ENCODE data around the gene CELF5.
"Not testable (repeated sequence)": the region's sequence is repeated elsewhere in the genome, so short reads cannot be mapped to it uniquely, and the experiment has no call there.

Gene CELF5

GRCh38 chr19:3208317-3209207 lies 15.9 kb upstream of the CELF5 start:
- no peak for DNase-seq

GRCh38 chr19:3210347-3211017 lies 14.0 kb upstream of the CELF5 start:
- no peak for DNase-seq

GRCh38 chr19:3211191-3211590 lies 13.3 kb upstream of the CELF5 start:
- no peak for DNase-seq

DNA sequence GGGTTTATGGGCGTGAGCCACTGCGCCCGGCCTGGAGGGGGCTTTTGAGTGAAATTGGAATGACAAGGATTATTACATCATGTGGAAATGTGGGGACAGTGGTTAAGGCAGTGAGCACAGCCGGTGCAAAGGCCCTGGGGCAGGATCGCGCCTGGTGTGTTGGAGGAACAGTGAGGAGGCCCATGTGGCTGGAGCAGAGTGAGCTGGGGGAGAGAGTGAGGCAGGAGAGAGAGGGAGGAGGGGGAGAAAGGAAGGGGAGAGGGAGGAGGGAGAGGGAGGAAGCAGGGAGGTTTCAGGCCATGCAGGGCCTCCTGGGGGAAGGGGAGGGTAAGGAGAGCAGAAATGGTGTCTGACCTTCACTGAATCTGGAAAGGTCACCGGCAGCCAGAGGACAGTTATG lies 11.3 kb upstream of the CELF5 start:
- no peak for DNase-seq

DNA sequence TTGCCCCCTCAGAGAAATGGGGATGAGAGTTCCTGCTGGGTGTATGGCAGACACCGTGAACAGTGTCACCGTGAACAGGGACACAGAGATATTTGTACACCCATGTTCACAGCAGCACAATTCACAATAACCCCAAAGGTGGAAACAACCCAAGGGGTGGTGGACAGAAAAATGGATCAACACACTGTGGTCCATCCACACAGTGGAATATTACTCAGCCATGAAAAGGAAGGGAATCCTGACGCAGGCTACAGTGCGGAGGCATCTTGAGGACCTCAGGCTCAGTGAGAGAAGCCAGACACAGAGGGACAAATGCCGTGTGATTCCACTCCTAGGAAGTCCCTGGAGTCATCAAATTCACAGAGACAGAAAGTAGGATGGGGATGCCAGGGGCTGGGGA lies 7.6 kb upstream of the CELF5 start:
- no peak for DNase-seq

DNA sequence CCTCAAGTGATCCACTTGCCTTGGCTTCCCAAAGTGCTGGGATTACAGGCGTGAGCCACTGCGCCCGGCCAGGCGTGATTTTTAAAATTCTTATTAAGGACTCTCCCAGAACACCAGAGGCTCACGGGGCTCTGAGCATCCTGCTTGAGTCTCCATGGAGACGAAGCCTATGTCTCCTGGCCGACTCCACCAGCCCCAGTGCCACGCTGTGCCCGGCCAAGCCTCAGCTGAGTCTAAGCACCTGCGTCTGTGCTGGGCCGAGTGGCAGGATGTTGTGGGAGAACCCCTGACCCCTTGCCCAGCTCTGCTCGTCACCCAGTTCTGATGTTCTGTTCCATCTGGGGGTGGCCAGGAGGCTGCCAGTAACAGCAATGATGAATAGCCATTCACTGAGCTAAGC lies 3.9 kb upstream of the CELF5 start:
- DNase-seq: no peak

GRCh38 chr19:3221576-3221975 lies 2.9 kb upstream of the CELF5 start:
- DNase-seq: not testable (repeated sequence)

- no peak for DNase-seq
Observed at GRCh38 chr19:3222709-3223108, 1.8 kb upstream of the CELF5 start.

DNA sequence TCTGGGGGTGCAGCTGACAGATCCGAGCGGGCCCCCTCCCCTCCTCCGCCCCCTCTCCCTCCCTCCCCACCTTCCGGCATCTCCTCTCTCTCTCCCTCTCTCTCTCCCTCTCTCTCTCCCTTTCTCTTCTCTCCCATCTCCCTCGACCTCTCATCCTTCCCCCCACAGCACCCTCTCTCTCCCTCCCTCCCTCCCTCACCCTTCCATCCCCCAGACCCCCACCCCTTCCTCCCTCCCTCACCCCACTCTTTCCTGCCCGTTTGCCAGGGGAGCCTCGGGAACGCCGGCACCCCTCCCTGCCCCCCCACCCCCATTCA lies 666 bp downstream of the CELF5 start:
- DNase-seq: no peak

DNA sequence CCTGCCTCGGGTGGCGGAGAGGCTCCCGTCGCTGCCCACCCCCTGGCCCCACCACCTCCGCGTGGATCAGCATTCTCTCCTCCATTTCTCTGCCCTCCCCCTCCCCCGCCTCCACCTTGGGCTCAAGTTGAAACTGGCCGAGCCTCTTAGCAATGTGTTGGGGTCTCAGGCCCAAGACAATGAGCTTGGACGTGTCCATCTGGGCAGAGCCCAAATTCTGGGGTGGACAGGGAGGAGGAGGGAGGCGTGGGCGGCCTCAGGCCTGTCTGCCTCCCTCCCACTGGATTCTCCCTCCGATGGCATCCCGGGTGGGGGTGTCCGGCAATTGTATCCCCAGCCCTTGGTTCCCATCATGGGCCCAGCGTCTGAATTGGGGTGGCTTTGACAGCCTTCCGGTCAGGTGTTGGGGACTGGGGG lies 1.2 kb downstream of the CELF5 start:
- no peak for DNase-seq

GRCh38 chr19:3227054-3227626 lies 2.7 kb downstream of the CELF5 start:
- no peak for DNase-seq

DNA sequence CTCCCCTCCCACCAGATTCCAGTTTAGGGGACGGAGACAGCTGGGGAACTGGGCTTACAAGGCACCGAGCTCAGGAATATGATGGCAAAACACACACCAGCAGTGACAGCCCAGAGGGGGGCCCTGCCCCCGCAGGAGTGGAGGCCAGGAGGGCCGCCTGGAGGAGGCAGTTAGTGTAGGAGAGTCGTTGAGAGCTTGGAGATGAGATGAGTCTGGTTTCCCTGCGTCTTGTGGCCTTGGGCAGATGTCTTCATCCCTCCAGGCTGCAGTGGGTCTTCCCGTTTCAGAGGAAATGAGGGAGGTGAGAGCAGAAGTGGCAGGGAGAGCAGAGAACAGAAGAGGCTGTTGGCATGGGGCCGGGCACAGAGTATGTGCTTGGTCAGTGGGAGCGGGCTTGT lies 4.9 kb downstream of the CELF5 start:
- no peak for DNase-seq

- no peak for DNase-seq
Observed at GRCh38 chr19:3229888-3230496, 5.5 kb downstream of the CELF5 start.

GRCh38 chr19:3231288-3231687 lies 6.8 kb downstream of the CELF5 start:
- no peak for DNase-seq

DNA sequence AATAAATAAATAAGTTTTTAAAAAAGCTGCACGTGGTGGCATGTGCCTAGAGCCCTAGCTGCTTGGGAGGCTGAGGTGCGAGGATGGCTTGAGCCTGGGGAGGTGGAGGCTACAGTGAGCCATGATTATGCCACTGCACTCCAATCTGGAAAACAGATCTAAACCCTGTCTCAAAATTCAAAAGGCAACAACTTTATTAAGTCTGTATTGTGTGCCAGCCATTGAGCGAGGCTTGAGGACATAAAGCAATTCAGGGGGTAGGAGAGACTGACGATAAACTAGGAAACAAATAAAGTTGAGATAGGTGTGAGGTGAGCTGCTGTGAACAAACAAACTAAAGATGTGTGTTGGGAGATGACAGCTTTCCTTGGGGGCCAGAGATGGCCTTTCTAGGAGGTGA lies 8.7 kb downstream of the CELF5 start:
- DNase-seq: no peak

- no peak for DNase-seq
Observed at GRCh38 chr19:3233831-3234230, 9.4 kb downstream of the CELF5 start.

DNA sequence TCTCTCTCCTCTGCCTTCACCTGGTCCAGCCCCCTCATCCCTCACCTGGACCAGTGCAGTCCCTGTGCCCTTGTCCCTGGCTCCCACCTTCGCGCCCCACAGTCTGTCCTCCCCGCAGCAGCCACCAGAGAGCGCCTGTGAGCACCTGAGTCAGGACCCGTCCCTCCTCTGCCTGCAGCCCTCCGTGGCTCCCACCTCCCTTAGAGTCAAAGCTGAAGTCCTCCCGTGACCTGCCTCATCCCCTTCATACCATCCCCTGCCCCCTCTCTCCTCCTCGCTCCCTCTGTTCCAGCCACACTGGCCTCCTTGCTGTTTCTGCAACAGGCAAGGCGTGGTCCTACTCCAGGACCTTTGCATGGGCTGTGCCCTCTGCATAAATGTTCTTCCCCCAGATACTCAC lies 10.3 kb downstream of the CELF5 start:
- no peak for DNase-seq

GRCh38 chr19:3235604-3236003 lies 11.1 kb downstream of the CELF5 start:
- not testable (repeated sequence) for DNase-seq

DNA sequence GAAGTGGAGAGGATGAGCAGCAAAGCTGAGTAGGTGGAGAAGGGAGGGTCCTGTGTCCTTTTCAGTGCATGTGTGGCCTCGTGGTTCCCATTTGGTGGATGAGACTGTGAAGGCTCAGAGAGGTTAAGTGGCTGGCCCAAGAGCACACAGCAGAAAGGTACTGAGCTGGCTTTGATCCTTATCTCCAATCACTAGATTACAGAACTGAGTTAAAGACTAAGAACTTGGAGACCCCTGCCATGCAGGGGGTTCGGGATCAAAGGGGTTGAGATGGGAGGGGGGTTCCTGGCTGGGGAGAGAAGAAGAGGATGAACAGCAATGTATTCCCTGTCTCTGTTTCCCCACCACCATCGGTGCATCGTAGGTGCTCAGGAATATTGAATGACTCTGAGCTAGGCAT lies 11.8 kb downstream of the CELF5 start:
- DNase-seq: no peak

GRCh38 chr19:3238066-3238561 lies 13.7 kb downstream of the CELF5 start:
- no peak for DNase-seq

DNA sequence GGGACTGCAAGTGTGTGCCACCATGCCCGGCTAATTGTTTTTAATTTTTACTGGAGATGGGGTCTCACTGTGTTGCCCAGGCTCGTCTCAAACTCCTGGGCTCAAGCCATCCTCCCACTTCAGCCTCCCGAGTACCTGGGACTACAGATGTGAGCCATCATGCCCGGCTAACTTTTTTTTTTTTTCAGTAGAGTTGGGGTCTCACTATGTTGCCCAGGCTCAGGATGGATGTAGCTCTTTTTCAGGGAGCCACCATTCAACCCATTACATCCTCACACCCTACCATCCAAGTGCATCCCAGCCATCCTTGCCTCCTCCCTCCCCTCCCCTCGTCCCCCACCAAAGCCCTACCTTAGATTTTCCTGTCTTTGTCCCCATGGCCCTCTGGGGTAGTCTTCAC lies 14.9 kb downstream of the CELF5 start:
- no peak for DNase-seq

GRCh38 chr19:3243819-3244700 lies 19.6 kb downstream of the CELF5 start:
- DNase-seq: no peak

DNA sequence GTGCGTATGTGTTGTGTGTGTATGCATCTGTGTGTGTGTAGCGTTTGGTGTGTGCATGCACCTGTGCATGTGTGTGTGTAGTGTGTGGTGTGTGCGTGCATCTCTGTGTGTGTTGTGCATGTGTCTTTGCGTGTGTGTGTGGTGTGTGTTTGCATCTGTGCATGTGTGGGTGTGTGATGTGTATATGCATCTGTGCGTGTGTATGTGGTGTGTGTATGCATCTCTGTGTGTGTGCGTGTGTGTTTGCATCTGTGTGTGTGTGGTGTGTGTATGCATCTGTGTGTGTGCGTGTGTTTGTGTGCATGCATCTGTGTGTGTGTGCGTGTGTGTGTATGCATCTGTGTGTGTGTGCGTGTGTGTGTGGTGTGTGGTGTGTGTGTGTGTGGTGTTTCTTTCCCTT lies 20.6 kb downstream of the CELF5 start:
- no peak for DNase-seq
